ENCODE results near the gene WDR75. TPM values are rescaled to one million over a fixed set of nuclear protein-coding genes. Genes with fewer than 3 reads are reported as not detected.

WDR75 gene
- total RNA-seq, 1 experiment from 2014 or later: 53.8 TPM

DNA sequence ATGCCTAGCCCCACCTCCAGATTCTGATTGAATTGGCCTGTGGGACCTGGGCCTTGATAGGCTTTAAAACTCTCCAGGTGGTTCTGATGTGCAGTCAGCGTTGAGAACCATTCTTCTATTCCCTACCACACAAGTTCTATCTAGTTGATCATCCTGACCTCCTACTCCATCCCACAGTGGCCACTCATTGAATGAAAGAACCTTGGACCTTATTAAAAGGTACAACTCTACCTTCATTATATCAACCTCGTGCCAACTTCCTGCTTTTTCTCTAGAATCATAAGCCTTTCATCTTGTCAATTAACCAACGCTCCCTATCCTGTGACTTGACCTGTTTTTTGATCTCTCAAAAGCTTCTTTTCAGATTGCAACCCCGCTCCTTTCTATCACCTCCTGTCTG lies 83.5 kb downstream of the WDR75 start:
- DNase-seq: no peak
- Mint-ChIP-seq H3K27ac (ENCODE audit: unreplicated experiment) (no peak overlapping the region), H3K36me3 (ENCODE audit: insufficient read depth, unreplicated experiment) (peaks cover 5% of the 10 kb centered on the region), H3K9me3 (ENCODE audit: low read depth, unreplicated experiment) (no peaks in the 10 kb centered on the region), H3K4me1 (ENCODE audit: low read depth, unreplicated experiment) (peaks cover 25% of the 10 kb centered on the region), H3K4me3 (ENCODE audit: low read depth, unreplicated experiment) (no peak overlapping the region), H3K27me3 (ENCODE audit: unreplicated experiment) (no peaks in the 10 kb centered on the region)
- intact Hi-C loops (cut with micrococcal nuclease; ENCODE audit: unreplicated experiment): loop anchor here (5.0 kb wide), 1 partner anchor 57 kb away; no protein-coding TSS in a partner anchor
- no TSS peak for BruUV-seq (replicated peaks)
- CTCF ChIA-PET: no interaction called here
- no peak for TF ChIP-seq CTCF (IDR thresholded peaks at IDR 0.05; ENCODE audit: unreplicated experiment)

Other genes with a start within 250 kb of the WDR75 start
- 37.6 and 49.6 TPM in 2 replicates for gene SLC40A1, start 139.3 kb downstream of the WDR75 start, total RNA-seq (2022)
- gene ASNSD1, start 220.0 kb downstream of the WDR75 start, total RNA-seq (2022): 29.1 and 30.7 TPM in 2 replicates
- gene ANKAR, start 233.2 kb downstream of the WDR75 start, total RNA-seq (2022): 2.1 and 6.3 TPM in 2 replicates

All from Calu3 (cell line).